ENCODE results near the gene DIPK1A.

Gene DIPK1A

GRCh38 chr1:92877792-92878191 is 83.5 kb downstream of the DIPK1A start:
- DNase-seq (ENCODE audit: low read depth in 3 of 3): no peak

- DNase-seq (ENCODE audit: low read depth in 3 of 3): no peak
These were observed 84.1 kb downstream of the DIPK1A start for GRCh38 chr1:92877081-92877711.

DNA sequence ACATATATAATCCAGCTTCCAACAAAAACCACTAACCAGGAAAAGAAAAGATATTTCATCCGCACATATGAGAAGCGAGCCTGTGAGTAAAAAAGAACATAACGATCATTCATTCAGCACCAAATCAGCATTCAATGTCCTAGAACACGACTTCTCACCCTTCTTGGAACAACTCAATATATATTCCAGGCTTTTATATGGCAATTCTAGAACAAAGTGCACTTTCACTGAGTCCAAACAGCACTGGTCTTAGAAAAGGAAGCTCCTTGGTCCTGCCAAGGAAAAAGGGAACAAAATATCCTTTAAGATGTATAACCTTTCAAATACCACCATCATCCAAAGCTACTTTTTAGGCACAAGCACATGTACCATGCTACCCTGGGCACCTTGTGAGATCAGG is 84.9 kb downstream of the DIPK1A start:
- DNase-seq (ENCODE audit: low read depth in 3 of 3): no peak

DNA sequence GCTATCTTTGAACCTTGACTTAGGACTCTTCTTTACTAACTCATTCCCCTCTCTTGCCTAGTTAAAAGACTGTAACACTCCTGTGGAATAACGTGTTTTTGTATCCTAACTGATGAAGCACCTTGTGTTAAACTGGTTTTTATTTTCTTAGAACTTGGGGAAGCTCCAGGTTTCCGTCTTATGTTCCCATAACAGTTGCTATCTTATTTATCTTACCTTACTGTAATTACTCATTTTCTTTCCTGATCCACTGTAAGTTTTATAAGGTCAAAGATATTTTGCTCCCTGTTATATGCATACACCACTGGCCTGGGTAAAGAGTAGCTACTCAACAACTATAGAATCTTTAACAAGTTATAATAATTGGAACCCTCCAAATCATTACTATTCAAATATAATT is 86.3 kb downstream of the DIPK1A start:
- DNase-seq (ENCODE audit: low read depth in 3 of 3): no peak

GRCh38 chr1:92872719-92873118 is 88.5 kb downstream of the DIPK1A start:
- DNase-seq (ENCODE audit: low read depth in 3 of 3): no peak

- no peak for DNase-seq (ENCODE audit: low read depth in 3 of 3)
These were observed 90.7 kb downstream of the DIPK1A start for GRCh38 chr1:92870591-92870990.

GRCh38 chr1:92864131-92864530 is 97.1 kb downstream of the DIPK1A start:
- DNase-seq (ENCODE audit: low read depth in 3 of 3): no peak

- DNase-seq (ENCODE audit: low read depth in 3 of 3): no peak
These were observed 98.7 kb downstream of the DIPK1A start for GRCh38 chr1:92862605-92863004.

- DNase-seq (ENCODE audit: low read depth in 3 of 3): no peak
These were observed 101.7 kb downstream of the DIPK1A start for GRCh38 chr1:92859400-92860039.

- peak in 1 of 3 experiments; percentile 42 for DNase-seq (ENCODE audit: low read depth in 3 of 3)
These were observed 102.5 kb downstream of the DIPK1A start for GRCh38 chr1:92858564-92859399.

DNA sequence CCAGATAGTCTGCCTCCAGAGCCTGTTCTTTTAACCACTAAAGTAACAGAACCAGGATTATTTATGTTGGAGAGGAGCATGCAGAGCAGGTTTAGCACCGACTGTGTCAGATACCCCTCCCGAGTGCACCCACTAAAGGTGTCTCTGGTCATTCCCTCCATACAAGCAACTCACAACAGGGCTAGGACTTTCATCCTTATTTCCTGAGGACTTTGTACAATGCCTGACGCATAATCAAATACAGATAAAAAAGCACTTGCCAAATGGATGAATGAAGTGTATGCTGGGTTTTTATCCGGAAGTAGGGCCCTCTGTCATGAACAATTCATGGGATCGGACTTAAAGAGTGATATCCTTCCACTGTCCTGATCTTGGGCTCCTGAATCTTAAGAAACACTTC is 103.4 kb downstream of the DIPK1A start:
- no peak for DNase-seq (ENCODE audit: low read depth in 3 of 3)

DNA sequence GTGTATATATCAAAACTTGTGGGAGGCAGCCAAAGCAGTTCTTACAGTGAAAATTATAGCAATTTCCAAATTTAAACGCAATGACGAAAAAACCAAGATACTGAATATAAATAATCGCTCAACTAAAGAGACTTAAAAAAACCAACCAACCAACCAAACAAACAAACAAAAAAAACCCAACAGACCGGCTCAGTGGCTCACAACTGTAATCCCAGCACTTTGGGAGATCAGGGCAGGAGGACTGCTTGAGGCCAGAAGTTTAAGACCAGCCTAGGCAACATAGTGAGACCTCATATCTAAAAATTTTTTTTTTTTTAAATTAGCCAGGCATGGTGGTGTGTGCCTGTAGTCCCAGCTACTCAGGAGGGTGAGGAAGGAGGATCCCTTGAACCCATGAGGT is 106.0 kb downstream of the DIPK1A start:
- DNase-seq (ENCODE audit: low read depth in 3 of 3): no peak

DNA sequence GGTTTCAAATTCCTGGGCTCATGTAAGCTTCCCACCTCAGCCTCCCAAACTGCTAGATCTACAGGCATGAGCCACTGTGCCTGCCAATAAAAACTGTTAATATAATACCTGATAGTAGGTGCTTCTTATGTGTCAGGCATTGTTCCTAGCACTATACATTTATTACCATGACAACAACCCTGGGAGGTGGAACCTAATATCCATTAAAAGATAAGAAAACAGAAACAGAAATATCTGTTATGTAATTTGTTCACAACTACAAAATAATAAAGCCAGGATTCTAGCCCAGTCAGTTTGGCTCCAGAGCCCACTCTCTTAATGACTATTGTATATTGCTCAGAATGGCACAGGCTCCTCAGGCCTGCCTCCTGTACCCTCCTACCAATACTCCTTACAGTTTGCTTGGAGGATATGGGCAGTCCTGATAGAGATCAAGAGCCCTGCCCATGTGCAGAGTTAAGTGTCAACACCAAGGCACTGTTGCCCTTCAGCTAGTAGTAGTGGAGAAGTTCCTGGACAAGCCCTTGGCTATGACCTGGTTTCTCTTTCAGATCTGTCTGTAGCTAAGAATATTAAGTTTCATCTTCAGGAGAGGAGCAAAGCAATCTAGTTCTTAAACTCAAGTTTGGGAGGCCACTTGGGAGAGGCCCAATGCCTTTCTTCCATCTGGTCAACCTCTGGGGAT is 107.0 kb downstream of the DIPK1A start:
- DNase-seq (ENCODE audit: low read depth in 3 of 3): no peak

GRCh38 chr1:92853299-92853698 is 108.0 kb downstream of the DIPK1A start:
- DNase-seq (ENCODE audit: low read depth in 3 of 3): no peak

- no peak for DNase-seq (ENCODE audit: low read depth in 3 of 3)
These were observed 109.5 kb downstream of the DIPK1A start for GRCh38 chr1:92851729-92852128.

- DNase-seq (ENCODE audit: low read depth in 3 of 3): no peak
These were observed 111.2 kb downstream of the DIPK1A start for GRCh38 chr1:92850019-92850418.

- no peak for DNase-seq (ENCODE audit: low read depth in 3 of 3)
These were observed 113.1 kb downstream of the DIPK1A start for GRCh38 chr1:92848201-92848600.

- DNase-seq (ENCODE audit: low read depth in 3 of 3): no peak
These were observed 115.4 kb downstream of the DIPK1A start for GRCh38 chr1:92845908-92846307.

GRCh38 chr1:92844439-92844838 is 116.8 kb downstream of the DIPK1A start:
- no peak for DNase-seq (ENCODE audit: low read depth in 3 of 3)

GRCh38 chr1:92843429-92844352 is 117.6 kb downstream of the DIPK1A start:
- DNase-seq (ENCODE audit: low read depth in 3 of 3): no peak

DNA sequence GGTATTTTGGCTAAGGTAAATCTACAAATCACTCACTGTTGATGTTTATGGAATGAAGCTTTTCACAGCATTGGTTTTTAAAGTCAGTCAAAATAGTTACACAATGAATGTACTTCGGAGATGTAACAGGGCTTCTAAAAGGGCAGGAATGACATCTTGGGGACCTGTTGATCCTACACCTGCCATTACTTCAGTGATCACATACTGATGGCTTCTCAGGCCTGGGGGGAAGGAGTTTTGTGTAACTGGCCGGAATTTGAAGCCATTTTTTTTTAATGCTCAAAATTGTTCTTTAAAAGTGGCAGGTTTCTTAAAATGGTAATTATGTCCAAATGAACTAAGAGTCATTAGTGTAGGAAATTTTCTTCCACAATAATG is 118.2 kb downstream of the DIPK1A start:
- no peak for DNase-seq (ENCODE audit: low read depth in 3 of 3)
